ENCODE data around the gene OR51I1. TPM values are rescaled to one million over a fixed set of nuclear protein-coding genes. Genes with fewer than 3 reads are reported as not detected.

The OR51I1 gene, protein sequence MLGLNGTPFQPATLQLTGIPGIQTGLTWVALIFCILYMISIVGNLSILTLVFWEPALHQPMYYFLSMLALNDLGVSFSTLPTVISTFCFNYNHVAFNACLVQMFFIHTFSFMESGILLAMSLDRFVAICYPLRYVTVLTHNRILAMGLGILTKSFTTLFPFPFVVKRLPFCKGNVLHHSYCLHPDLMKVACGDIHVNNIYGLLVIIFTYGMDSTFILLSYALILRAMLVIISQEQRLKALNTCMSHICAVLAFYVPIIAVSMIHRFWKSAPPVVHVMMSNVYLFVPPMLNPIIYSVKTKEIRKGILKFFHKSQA
- polyA plus RNA-seq (2013, experiment 1 of 2; ENCODE audit: insufficient read length) = not detected
- polyA plus RNA-seq (2013, experiment 2 of 2; ENCODE audit: insufficient read length) = not detected

DNA sequence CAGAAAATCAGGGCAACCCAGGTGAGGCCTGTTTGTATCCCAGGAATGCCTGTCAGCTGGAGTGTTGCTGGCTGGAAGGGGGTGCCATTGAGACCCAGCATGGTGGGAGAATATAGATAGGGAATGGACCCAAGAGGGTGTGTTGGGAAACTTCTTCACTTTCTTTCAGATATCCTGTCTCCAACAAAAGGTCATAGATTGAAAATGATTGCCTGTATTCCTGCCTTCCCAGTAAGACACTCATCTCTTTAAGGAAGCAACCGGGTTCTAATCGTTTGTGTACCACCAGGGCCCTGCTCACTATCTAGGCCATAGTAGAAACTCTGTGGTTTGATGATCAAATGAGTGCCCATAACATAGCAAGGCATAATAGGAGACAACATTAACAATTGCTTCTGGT, at the start of gene OR51I1:
OR51I1 (minus strand) TSS at position 101 of the 400 bp plus-strand sequence; CDS start at position 101, 0 bp downstream.
- no peak for DNase-seq

- DNase-seq = no peak
Observed at GRCh38 chr11:5489576-5490357, 48.5 kb upstream of the OR51I1 start.

- no peak for DNase-seq
Observed at GRCh38 chr11:5488798-5489399, 47.6 kb upstream of the OR51I1 start.

DNA sequence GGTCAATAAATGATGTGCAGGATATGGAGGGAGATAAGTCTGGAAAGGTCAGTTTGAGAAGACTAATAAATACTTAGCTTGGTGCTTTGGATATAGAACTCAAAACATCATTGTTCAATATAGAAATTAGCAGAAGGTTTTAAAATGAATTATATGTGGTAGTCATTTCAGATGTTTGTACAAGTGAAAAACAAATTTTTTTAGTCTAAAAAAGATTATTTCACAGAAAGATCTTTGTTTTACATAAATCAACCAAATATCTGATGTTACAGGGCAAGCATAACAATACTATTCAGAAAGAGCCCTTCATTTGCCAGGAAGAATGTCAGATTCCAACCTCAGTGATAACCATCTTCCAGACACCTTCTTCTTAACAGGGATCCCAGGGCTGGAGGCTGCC, 47.1 kb upstream of the OR51I1 start, which contains the start of gene OR52D1:
OR52D1 (plus strand) TSS at position 301 of the 400 bp plus-strand sequence; CDS start at position 323, 22 bp downstream.
- no peak for DNase-seq

DNA sequence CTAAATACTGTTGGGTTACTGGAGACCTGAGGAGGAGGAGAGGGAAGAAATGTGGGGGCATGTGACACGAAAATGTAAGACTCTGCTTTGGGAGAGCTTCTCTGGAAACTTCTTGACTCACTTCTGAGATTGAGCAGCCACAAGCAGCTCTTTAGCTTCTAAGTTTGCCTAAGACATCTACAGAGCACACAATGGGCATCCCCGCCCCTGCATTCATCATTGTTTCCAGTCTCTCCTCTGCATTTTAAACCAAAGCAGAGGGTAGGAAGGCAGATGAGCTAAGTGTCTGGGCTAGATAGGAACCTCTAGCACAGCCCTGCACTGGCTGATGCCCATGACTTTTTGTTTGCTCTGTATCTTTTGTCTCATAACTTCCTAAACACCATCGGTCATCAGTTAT, 45.1 kb upstream of the OR51I1 start:
- no peak for DNase-seq

GRCh38 chr11:5486003-5486402, 44.7 kb upstream of the OR51I1 start:
- no peak for DNase-seq

DNA sequence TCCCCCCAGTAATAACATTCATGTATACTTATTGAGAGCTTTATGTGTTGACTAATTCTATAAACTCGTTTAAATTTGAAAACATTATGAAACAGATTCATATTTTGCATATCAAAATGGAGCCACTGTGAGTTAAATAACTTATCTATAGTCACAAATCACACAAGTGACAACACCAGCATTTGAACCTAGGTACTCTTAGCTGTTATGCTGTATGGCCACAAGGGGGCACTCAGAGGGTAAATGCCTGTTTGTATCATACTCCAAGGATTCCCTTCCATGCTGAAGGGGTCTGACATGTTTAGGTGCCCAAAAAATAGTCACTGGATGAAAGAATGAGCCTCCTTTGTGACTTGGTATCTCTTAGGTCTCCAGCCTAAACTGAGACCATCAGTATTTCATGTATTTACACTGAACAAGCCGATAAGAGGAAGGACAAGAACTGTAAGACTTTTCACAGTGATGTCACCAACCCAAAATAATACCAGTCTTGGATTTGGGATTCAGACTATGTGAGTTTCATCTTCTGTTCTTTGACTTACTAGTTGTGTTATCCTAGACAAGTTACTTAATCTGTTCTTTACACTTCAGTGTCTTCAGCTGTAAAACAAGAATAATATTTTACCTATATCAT, 35.0 kb upstream of the OR51I1 start:
- DNase-seq = peak; percentile 48

GRCh38 chr11:5473921-5474320, 32.6 kb upstream of the OR51I1 start:
- no peak for DNase-seq

DNA sequence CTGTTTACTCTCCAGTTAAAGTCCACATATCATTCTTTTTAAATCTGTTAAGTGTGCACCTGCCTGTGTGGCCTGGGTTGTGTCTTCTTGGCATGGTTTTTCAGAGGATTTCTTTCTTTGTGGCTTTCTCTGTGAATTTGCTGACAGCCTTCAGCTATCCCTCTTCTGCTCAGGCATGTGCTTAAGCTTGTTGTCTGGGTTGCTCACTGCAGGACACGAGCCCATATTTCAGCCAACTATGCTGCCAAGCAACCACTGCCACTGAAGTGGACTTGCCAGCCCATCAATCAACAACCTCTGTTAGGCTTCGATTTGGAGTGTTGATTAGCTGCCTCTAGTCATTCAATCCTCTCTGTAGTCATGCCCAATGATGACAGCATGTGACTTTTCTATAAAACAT, 26.2 kb upstream of the OR51I1 start:
- no peak for DNase-seq

DNA sequence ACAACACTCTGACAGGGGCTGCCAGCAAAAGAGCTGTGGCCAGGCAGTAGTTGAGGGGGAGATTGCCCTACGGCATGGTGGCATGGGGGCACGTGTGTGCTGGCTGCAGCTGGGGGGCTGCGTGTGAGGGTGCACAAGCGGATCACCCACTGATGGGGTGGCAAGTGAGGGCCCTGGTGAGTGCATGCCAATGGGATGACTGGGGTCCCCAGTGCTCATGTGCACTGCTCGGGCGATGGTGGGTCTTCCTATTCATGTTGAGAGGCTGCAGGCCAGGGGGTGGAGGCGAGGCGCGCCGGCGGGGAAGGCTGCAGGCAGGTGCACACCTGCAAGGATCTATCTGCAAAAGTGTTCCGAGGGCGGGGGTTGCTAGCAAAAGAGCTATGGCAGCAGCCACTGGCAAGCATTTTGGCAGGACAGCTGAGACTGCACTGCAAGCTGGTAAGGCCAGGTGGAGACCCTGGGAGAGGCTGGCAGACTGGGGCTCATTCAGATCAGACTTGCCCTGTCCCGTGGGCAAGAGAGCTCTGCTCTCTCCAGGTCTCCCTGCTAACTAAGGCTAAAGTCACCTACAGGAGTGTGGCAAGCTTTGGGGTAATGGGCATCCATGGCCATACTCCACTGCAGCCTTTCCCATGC, 19.8 kb upstream of the OR51I1 start:
- no peak for DNase-seq

DNA sequence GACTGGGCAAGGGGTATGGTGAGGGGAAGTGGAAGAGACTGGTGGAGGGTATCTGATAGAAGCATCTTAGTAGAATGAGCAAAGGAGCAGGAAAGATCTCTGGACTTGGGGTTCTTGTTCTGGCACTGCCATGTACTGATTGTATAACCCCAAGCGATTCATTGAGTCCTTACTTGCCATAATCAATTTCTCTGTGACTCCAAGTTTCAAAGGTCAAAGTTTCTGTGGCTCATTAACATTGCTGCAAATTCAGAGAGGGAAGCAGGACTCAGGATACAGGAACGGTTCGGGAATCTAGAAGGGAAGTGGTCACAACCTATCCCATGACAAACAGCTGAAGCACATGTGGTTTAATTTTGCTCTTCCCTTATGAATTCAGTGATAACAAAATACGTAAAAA, 8.1 kb upstream of the OR51I1 start:
- no peak for DNase-seq

DNA sequence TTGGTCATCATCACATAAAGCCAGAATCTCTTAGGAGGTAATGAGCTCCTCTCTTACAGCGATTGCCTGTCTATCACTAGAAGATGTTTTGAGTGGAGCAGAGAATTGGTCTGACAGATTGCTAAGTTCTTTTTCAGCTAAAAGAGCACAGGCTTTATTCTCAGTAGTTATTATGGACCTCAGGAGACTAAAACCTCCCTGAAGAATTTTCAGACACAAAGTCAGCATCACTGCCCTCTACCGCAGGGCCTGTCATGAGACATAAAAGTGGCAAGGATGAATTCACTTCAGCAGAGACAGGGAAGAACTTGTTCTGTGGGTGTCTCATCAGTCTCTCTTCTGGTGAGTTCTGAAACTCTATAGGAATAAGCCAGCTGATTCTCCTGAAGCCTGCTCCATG, 7.7 kb upstream of the OR51I1 start, which contains the start of gene OR51I2:
OR51I2 (plus strand) TSS at position 301 of the 400 bp plus-strand sequence. CDS start 4,166 bp downstream, outside the sequence.
- no peak for DNase-seq

DNA sequence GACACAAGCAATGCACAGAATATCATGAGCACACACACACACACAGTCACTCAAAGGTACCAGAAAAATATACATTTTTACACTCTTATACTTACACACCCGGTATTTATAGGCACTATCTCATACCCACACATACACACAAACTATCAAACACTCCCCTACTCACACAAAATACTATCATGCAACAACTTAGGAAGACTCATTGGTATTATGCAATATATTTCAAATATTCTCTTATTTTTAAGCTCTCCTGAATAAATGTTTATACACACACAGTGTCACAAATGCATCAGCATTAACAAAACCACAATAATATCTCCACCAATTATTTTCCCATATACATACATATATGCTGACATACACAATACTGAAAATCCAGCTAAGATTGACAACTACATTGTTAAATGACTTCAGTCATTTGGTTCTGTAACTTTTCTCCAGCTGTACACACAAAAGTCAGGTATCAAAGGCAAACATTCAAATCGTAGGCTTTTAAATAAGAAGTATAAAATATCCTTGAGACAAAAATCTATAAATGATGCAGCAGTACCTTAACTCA, 2.6 kb upstream of the OR51I1 start:
- no peak for DNase-seq

- DNase-seq = no peak
Observed at GRCh38 chr11:5423131-5423530, 18.2 kb downstream of the OR51I1 start.

- DNase-seq = no peak
Observed at GRCh38 chr11:5421811-5422210, 19.5 kb downstream of the OR51I1 start, which contains the start of gene OR51Q1. TSS of gene OR51Q1 (plus strand) at chr11:5422111. CDS start at chr11:5422201, 90 bp downstream.

- DNase-seq = no peak
Observed at GRCh38 chr11:5420993-5421392, 20.3 kb downstream of the OR51I1 start.

GRCh38 chr11:5405173-5405572, 36.1 kb downstream of the OR51I1 start:
- no peak for DNase-seq

- DNase-seq = no peak
Observed at GRCh38 chr11:5398936-5399335, 42.4 kb downstream of the OR51I1 start.

DNA sequence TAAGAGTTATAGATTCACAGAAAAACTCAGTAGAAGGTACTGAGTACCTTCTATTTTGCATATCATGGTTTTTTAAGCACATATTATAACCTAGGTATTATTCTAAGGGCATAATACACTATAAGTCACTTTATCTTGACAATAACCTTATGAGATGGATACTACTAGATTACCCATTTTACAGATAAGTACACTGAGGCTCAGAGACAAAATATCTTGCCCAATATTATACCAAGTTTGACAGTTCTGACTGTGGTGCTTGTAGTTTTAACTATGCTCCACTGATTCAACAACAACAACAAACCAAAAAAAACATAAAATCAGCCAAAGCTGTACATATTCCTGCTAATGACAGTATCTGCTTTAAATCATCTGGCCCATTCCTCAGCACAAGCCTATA, 47.2 kb downstream of the OR51I1 start:
- DNase-seq = no peak
